ENCODE measurements around the gene BTBD17. TPM values are rescaled to one million over a fixed set of nuclear protein-coding genes. Genes with fewer than 3 reads are reported as not detected.

BTBD17 gene
- total RNA-seq, 1 donor from 2014 or later, result not detected

GRCh38 chr17:74362069-74362405 is 369 bp upstream of the BTBD17 start:
- no peak overlapping the region for H3K4me3 Mint-ChIP-seq (ENCODE audit: unreplicated experiment)
- H3K27ac Mint-ChIP-seq (ENCODE audit: unreplicated experiment), result no peak overlapping the region
- no peaks in the 10 kb centered on the region for H3K9me3 Mint-ChIP-seq (ENCODE audit: low read depth)
- DNase-seq (ENCODE audit: low spot score), result no peak
- peaks cover 49% of the 10 kb centered on the region for H3K27me3 Mint-ChIP-seq (ENCODE audit: low read depth)
- no peak for TF ChIP-seq CTCF (IDR thresholded peaks at IDR 0.05)
- no peaks in the 10 kb centered on the region for H3K4me1 Mint-ChIP-seq (ENCODE audit: low read depth)
- H3K36me3 Mint-ChIP-seq (ENCODE audit: low read depth), result no peaks in the 10 kb centered on the region

GRCh38 chr17:74360899-74361229 is 804 bp downstream of the BTBD17 start:
- Mint-ChIP-seq H3K4me3 (ENCODE audit: unreplicated experiment) (no peak overlapping the region), H3K27me3 (ENCODE audit: low read depth) (peaks cover 46% of the 10 kb centered on the region)

GRCh38 chr17:74359916-74360315 is 1.8 kb downstream of the BTBD17 start:
- no peak overlapping the region for H3K27ac Mint-ChIP-seq (ENCODE audit: unreplicated experiment)
- H3K4me1 Mint-ChIP-seq (ENCODE audit: low read depth), result no peaks in the 10 kb centered on the region
- H3K36me3 Mint-ChIP-seq (ENCODE audit: low read depth), result no peaks in the 10 kb centered on the region
- no peak for TF ChIP-seq CTCF (IDR thresholded peaks at IDR 0.05)
- no peaks in the 10 kb centered on the region for H3K9me3 Mint-ChIP-seq (ENCODE audit: low read depth)
- DNase-seq (ENCODE audit: low spot score), result peak; percentile 90
- no peak overlapping the region for H3K4me3 Mint-ChIP-seq (ENCODE audit: unreplicated experiment)
- peaks cover 43% of the 10 kb centered on the region for H3K27me3 Mint-ChIP-seq (ENCODE audit: low read depth)

More at GRCh38 chr17:74360899-74361229, 804 bp downstream of the BTBD17 start:
- no peak overlapping the region for H3K27ac Mint-ChIP-seq (ENCODE audit: unreplicated experiment)
- no peaks in the 10 kb centered on the region for H3K36me3 Mint-ChIP-seq (ENCODE audit: low read depth)
- TF ChIP-seq CTCF (IDR thresholded peaks at IDR 0.05), result no peak
- H3K9me3 Mint-ChIP-seq (ENCODE audit: low read depth), result no peaks in the 10 kb centered on the region
- DNase-seq (ENCODE audit: low spot score), result no peak
- no peaks in the 10 kb centered on the region for H3K4me1 Mint-ChIP-seq (ENCODE audit: low read depth)

GRCh38 chr17:74358697-74359096 is 3.0 kb downstream of the BTBD17 start:
- no peaks in the 10 kb centered on the region for H3K9me3 Mint-ChIP-seq (ENCODE audit: low read depth)
- peaks cover 48% of the 10 kb centered on the region for H3K27me3 Mint-ChIP-seq (ENCODE audit: low read depth)
- H3K27ac Mint-ChIP-seq (ENCODE audit: unreplicated experiment), result no peak overlapping the region
- DNase-seq (ENCODE audit: low spot score), result no peak
- no peak overlapping the region for H3K4me3 Mint-ChIP-seq (ENCODE audit: unreplicated experiment)
- H3K36me3 Mint-ChIP-seq (ENCODE audit: low read depth), result no peaks in the 10 kb centered on the region
- no peaks in the 10 kb centered on the region for H3K4me1 Mint-ChIP-seq (ENCODE audit: low read depth)
- no peak for TF ChIP-seq CTCF (IDR thresholded peaks at IDR 0.05)

GRCh38 chr17:74357466-74357809 is 4.2 kb downstream of the BTBD17 start:
- peak; percentile 90 for DNase-seq (ENCODE audit: low spot score)
- Mint-ChIP-seq H3K27me3 (ENCODE audit: low read depth) (peaks cover 47% of the 10 kb centered on the region), H3K36me3 (ENCODE audit: low read depth) (no peaks in the 10 kb centered on the region), H3K4me1 (ENCODE audit: low read depth) (no peaks in the 10 kb centered on the region), H3K9me3 (ENCODE audit: low read depth) (no peaks in the 10 kb centered on the region), H3K27ac (ENCODE audit: unreplicated experiment) (no peak overlapping the region), H3K4me3 (ENCODE audit: unreplicated experiment) (no peak overlapping the region)
- no peak for TF ChIP-seq CTCF (IDR thresholded peaks at IDR 0.05)

All from chondrocyte (in vitro differentiated cells).